ENCODE data around the gene SSH2. TPM values are rescaled to one million over a fixed set of nuclear protein-coding genes. Genes with fewer than 3 reads are reported as not detected.

The SSH2 gene
- total RNA-seq, 1 donor from 2014 or later: 15.5 TPM

DNA sequence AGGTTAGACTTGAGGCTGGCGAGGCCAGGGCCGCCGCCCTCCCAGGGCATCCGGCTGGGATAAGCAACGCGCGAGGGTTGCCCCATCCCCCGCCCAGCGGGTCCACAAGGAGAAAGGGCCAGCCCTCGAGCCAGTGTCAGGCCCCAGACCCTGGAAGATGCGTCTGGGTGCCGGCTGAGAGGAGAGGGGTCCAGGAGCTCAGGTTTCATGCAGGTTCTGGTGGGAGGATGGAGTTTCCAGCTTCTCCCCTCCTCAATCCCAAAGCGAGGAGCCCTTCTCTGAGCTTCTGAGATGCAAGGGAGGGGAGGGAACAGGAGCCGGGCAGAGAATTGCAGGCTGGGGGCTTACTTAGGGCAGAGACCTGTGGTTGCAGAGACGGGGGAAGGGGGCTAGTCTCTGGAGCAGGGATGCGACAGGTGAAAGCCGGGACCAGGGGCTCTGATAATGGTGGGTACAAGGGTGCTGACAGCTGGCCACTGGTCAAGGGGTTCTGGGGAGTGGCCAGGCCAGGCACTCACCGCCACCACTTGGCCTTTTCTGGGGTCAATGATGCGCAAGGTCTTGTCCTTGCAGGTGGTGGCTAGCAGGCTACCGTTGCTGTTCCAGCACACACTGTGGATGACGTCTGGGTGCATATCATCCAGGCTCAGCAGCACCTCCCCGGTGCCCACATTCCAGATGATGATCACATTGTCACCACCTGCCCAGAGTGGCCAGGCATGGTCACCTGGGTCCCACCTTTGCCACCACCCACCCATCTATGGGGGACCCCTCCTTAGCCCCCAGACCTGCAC lies 311.6 kb downstream of the SSH2 start:
- no peak for DNase-seq (ENCODE audit: low spot score in 2 of 2)
- FAIRE-seq: no peak

DNA sequence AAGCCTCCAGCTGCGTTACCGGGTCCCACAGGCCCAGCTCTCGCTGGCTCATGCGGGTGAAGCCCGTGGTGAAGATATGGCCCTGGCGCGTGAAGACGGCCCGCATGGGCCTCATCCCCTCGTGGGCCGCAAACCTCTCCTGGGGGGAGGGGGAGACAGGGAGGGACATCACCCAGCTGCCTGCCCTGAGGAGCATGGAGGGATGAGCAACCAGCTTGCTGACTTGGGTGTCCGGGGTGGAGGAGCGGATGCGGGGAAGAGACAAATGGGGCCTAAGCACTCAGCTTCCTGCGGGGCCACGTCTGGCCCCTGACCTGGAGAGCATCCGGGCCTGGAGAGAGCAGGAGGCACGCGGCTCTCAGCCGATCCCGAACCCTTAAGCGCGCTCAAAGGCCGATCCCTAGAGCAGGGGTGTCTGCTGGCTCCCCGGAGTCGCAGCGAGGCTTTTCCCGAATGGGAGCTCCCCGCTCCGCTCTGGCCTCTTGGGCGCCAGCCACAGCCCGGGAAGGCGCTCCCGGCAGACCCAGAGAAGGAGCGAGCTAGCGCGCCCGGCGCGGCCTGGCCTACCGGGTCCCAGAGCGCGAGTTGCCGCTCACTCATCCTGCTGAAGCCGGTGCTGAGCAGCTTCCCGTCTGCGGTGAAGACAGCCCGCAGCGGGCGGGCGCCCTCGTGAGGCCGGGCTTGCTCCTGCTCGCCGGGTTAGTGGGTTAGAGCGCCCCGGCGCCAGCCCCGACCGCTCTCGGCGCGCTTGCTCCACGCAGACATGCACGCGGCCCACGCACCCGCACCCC lies 312.4 kb downstream of the SSH2 start:
- FAIRE-seq (no peak), DNase-seq (ENCODE audit: low spot score in 2 of 2) (peak; percentile 78 to 79)

DNA sequence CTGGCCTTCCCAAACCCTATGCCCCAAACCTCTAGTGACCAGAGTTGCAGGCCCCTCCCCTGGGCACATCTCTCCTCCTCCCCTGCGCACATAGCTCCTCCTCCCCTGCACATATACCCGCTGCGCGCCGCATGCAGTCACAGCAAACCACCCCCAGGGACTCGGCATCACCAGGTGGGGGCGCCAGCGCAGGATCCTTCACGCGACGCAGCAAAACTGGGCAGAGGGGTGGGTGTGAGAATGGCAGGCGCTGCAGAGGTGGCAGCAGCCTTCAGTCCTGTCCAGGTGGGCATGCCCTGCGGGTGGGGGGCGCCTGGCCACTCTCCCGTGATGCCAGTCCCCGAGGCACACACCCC lies 312.9 kb downstream of the SSH2 start:
- FAIRE-seq (no peak), DNase-seq (ENCODE audit: low spot score in 2 of 2) (peak; percentile 74 to 79)

DNA sequence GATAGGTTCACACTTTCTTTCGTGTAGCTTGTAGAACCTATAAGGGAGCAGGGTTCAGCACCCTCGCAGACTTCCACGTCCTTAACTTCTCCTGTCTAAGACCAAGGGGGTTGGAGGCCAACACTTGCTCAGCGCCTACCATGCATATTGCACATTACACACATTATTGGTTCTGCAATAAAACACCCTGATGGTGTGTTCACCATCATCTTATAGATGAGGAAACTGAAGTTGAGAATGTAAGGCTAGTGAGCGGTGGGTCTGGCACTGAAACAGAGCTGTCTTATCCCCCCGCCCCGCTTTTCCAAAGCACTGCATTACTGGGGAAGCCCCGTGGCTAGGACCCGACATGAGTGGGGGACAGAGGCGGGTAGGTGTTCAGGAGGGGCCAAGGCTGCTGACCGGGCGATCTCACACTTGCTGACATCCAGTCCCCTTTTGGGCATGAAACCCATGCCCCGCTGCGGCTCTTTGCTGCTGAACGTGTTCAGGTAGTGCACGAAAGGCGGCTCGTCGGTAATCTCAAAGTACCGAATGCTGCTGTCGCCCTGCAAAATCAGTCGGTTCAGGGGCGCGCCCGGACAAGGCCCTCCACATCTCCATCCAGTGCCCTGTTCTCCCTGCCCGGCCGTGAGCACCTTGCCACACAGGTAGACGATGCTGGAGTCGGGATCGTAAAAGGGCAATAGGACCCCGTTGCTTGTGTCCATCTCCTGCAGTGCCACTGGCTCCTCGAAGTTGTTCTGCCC lies 313.6 kb downstream of the SSH2 start:
- no peak for DNase-seq (ENCODE audit: low spot score in 2 of 2)

DNA sequence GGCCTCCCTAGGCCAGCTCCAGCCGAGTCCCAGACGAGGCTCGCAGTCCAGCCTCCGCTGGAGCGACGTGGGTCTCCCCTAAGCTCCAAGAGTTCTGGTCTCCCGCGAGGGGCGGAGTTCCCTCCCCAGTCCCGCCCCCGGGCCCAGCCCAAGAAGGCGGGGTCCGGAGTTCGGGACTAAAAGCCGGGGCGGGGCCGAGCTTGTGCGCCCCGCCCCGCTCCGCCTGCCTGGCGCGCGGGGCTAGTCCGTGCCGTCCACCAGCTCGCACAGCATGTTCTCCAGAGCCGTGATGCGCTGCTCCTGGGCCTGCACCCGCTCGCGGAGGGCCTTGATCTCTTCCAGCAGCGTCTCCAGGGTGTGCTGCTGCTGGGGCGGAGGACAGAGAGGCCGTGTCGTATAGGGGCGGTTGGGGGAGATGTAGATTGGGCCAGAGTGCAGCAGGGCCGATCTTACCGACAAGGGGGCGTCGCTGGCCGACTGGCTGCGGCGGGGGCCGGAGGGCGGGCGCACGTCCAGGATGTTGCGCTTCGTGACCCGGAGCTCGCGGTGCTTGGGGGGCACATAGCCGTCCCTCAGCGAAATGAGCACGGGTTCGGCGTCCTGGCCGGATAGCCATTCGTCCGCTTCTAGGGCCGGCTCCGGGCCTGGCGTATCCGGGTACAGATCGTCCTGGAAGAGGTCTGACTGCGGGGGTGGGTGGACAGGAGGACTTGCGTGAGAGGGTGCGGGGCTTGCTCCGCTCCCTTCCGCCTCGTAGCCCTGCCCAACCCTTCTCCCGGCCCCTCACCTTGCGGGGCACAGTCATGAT lies 314.3 kb downstream of the SSH2 start:
- FAIRE-seq (no peak), DNase-seq (ENCODE audit: low spot score in 2 of 2) (peak; percentile 94 to 96)

More for the DNA sequence above, 313.6 kb downstream of the SSH2 start:
- no peak for FAIRE-seq

DNA sequence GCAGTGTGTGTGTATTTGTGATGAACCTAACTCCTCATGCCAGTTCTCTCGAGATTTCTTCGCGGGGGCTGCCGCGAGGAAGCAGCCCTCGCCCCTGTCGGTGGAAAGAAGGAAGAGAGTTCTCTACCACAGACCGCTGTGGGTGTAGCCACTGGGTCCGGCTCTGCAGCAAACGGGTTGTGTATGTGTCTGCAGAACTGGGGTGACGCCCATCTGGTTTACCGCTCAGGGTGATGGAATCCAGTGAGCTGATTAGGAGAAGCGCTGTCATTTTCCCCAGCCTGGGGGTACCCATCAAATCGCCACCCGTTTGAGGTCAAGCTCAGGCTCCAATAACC lies 315.0 kb downstream of the SSH2 start:
- DNase-seq (ENCODE audit: low spot score in 2 of 2): peak in 1 of 2 donors; percentile 57
- no peak for FAIRE-seq

DNA sequence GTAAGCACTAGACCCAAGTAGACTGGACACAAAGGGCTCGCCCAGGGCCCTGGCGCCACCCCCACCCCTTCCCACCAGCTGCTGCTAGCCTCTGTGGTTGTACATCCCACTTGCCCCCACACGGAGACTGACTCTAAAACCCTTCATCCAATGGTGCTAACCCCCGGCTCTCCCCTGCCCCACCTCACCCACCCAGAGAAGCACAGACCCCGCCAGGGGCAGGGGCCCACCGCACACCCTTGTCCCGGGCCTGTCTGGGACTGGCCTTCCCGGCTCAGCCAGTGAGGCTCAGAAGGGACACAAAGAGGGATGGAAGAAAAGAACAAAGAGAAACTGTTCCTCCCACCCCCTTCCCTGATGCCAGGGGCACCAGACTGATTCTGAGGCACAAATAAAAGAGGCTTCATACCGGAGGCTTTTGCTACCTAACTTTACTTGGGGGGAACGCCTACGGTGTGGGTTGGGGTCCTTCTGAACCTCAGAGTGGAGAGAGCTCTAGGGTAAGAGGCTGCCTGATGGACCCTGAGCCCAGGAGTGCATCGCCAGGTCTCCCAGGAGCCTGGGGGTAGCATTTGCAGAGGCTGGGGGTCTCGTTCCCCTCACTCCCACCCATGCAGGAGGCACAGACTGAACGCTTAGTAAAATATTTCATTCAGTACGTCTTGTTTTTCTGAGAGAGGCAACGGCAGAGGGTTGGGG lies 315.5 kb downstream of the SSH2 start:
- DNase-seq (ENCODE audit: low spot score in 2 of 2) (peak in 1 of 2 donors; percentile 78), FAIRE-seq (no peak)

DNA sequence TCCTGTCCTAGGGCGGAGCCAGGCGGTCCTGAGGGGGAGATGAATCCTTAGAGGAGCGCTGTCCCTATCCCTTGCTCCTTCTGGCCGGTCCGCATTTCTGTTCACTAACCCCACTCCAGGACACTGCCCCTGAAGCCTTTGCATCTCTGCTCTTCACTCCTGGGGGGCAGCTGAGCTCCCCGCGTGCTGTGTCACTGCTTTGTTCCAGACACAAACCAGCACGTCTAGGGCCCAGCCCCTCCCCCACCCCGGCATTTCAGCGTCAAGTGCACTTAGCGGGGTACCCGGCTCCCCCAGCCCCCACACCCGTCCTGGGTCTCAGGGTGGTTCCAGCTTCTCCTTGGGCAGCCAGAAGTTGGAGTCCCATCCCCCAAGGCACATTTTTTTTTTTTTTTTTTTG lies 316.2 kb downstream of the SSH2 start:
- no peak for DNase-seq (ENCODE audit: low spot score in 2 of 2)
- no peak for FAIRE-seq

DNA sequence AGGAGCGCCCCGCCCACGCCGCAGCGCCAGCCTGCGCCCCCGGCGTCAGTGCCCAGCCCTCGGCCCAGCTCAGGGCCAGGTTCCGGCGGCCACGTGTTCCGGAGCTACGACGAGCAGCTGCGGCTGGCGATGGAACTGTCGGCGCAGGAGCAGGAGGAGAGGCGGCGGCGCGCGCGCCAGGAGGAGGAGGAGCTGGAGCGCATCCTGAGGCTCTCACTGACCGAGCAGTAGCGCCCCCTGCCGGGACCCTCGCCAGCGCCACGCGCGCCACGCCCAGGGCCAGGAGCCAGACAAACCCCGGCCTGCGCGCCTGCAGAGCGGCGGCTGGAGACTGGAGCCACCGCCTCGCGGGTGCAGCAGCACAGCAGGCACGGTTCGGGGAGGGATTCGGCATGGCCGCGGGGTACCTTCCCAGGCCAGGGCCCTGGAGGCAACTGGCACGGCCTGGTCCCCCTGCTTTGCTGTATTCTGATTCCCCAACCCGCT lies 316.6 kb downstream of the SSH2 start:
- peak; percentile 82 to 86 for DNase-seq (ENCODE audit: low spot score in 2 of 2)
- no peak for FAIRE-seq

DNA sequence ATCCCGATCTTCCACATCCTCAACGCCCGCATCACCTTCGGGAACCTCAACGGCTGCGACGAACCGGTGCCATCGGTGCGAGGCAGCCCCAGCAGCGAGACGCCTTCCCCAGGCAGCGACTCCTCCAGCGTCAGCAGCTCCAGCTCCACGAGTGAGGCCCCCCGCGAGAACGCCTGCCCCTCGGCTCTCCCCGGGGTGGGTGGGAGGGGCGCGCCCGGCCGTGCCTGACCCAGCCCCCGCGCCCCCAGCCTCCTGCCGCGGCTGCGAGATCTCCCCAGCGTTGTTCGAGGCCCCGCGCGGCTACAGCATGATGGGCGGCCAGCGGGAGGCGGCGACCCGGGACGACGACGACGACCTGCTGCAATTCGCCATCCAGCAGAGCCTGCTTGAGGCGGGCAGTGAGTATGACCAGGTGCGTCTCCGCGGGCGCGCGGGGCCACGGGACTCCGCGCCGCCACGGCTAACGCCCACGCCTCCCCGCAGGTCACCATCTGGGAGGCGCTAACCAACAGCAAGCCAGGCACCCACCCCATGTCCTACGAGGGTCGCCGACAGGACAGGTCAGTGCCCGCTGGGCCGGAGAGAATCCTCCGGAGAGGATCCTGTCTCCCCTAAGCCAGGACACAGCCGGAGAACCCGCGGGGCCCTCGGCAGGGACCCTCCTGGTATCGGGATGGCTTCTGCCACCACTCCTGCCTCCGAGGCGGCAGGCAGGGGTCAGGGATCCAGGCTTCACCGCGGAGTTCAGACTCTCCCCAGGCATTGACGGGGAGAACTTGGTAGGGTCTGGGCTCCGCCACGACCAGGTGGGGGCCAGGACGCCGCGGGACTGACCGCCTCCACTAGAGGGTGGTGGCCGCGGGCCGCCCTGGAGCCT lies 317.4 kb downstream of the SSH2 start:
- FAIRE-seq (no peak), DNase-seq (ENCODE audit: low spot score in 2 of 2) (no peak)

DNA sequence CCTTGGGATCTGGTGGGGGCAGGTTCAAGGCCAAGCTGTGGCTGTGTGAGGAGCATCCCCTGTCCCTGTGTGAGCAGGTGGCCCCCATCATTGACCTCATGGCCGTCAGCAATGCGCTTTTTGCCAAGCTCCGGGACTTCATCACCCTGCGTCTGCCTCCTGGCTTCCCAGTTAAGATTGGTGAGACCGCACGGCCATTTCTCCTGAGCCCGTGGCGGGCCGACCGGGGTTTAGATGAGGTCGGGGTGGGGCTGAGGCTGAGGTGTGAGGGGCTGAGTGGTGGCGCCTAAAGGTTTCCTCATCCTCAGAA lies 318.0 kb downstream of the SSH2 start:
- no peak for DNase-seq (ENCODE audit: low spot score in 2 of 2)
- FAIRE-seq: no peak

DNA sequence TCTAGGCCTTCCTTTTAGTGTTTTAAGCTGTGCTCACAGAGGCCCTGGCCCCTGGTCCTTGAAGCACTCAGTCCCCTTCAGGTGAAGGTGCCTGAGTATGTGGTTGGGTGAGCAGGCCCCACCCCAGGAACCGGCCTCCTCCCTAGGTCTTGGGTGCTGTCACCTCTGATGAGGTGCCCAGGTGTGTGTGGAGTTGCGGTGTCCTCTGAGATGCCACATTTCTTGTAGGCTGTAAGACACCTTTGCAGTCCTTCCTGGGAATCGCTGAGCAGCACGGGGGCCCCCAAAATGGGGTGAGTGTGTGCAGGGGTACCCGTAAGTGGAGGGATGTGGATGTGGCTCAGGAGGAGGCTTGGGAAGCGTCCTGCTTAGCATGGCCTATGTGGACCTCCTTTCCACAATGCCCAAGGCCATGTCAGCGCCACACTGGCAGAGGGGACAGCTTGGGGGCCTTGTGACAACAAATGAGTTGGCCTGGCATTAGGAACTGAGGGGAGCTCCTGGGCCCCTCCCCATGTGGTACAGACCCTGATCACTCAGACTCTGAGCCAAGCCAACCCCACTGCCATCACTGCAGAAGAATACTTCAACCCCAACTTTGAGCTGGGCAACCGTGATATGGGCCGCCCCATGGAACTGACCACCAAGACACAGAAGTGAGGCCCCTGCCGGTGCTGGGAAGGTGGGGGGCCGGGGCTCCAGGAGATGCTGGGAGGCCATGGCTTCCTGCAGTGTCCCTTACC lies 318.5 kb downstream of the SSH2 start:
- FAIRE-seq (no peak), DNase-seq (ENCODE audit: low spot score in 2 of 2) (no peak)

DNA sequence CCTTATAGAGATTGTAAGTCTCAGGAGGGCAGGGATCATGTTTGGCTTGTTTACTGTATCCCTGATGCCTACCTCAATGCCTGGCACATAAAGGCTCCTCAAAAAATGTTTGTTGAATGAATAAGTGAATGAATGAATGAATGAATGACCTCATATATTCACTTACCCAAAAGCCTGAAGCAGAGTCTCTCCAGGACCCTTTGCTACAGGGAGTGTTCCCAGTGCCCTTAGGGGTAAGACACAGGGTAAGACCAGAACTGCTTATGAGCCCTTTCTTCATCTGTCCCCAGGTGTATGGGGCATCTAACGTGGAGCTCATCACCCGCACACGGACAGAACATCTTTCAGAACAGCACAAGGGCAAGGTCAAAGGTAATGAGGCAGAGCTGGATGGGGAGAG lies 319.6 kb downstream of the SSH2 start:
- no peak for DNase-seq (ENCODE audit: low spot score in 2 of 2)
- no peak for FAIRE-seq

DNA sequence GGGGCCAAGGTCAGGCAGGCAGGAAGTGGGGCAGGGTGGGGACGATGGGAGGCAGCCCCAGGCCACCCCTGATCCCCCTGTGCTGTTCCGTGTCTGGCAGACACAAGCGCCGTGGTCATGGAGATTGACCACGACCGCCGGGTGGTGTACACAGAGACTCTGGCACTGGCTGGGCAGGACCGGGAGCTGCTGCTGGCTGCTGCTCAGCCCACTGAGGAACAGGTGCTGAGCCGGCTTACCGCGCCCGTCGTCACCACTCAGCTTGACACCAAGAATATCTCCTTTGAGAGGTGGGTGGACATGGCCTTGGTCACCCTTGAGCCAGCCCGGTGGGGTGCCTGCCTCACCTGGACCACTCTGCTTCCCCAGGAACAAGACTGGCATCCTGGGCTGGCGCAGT lies 321.0 kb downstream of the SSH2 start:
- FAIRE-seq (no peak), DNase-seq (ENCODE audit: low spot score in 2 of 2) (no peak)

DNA sequence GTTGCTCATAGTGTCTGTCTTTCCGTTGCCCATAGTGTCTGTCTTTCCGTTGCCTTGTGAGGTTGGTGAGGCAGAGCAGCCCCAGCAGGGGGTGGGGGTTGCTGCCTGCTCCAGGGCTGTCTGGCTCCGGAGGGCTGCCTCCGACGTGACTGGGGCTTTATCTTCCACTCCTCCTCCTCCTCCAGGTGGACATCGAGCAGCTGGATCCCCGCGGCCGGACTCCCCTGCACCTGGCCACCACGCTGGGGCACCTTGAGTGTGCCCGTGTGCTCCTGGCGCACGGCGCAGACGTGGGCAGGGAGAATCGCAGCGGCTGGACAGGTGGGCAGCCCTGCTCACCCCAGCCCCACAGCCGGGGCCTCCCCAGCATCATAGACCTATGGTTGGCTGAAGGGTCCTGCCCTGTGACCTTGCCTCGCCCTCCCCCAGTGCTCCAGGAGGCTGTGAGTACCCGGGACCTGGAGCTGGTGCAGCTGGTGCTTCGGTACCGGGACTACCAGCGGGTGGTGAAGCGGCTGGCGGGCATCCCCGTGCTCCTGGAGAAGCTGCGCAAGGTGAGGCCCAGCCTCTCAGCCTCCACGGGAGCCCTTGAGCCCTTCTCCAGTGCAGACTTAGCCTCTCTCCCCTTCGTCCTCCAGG lies 322.4 kb downstream of the SSH2 start:
- no peak for FAIRE-seq
- DNase-seq (ENCODE audit: low spot score in 2 of 2): no peak

DNA sequence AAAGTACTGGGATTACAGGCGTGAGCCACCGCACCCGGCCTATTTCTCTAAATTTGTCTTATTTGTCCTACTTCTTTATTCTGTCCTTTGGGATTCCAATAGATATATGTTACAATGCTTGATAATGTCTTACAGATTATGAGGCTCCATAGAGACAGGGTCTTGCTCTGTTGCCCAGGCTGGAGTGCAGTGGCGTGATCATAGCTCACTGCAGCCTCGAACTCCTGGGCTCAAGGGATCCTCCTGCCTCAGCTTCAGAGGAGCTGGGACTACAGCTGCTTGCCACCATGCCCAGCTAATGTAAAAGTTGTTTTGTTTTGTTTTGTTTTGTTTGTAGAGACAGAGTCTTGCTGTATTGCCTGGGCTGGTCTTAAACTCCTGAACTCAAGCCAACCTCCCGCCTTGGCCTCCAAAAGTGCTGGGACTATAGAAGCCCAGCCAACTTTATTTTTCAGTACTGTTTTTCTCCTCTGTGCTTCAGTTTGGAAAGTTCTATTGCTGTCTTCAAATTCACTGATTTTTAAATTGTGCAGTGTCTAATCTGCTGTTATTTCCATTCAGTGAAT lies 326.8 kb downstream of the SSH2 start:
- no peak for FAIRE-seq
- DNase-seq (ENCODE audit: low spot score in 2 of 2): no peak

DNA sequence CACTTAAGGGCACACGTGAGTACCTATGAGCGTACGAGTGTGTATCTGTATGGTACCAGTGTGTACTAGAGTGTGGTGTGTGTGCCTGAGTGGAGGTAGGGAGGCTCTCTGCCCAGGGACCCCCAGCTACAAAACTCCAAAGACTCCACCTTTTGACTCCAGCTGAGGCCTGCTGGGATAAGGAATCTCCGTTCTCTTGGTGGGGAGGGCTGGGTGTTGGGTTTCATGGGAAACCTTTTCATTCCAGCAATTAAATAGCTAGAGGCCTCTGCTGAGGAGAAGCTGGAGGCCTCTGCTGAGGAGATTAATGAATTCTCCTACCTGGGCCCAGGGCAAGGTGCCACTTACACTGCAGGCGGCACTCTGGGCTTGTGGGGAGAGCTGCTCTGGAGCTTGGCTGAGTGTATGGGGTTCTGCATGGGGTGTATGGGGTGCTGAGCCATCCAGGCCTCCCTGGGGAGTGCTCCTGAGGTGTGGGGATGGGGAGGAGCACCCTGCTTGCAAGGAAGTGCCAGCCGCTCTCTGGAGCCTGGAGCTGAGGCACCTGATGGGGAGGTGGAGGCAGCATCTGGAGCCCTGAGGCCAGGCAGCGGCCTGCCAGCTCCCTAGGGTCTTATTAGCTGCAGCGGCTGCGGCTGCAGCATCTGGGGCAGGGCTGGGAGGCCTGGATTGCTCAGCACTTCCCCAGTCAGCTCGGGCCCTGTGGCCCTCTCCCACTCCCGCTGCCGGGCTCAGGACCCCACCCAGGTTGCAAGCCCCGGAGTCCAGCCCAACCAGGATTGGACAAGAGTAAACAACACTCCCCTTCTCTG lies 332.5 kb downstream of the SSH2 start:
- FAIRE-seq: no peak
- DNase-seq (ENCODE audit: low spot score in 2 of 2): no peak

Data from frontal cortex (tissue), 4 donors.